Liver (tissue), 3 donors: Measurements from ENCODE around the gene CKAP5.

ENCODE experiments used
- EGR1 ChIP-seq, 2 donors: IDR thresholded peaks; 2 replicates each; pipeline ENCODE4 v1.6.1; 2016 to 2018; ENCODE audit warnings: antibody characterized with exemption in 2 of 2, low read depth in 2 of 2
- TF ChIP-seq, protein P1 (sequence below): fragments of 150-350 bp; IDR thresholded peaks from 2 replicates; pipeline ENCODE4 v1.5.1; 2017; ENCODE audit warnings: improper control_type of control experiment, low read depth, low read length; ENCODE audit not compliant: missing input control
- TF ChIP-seq, protein P2 (sequence below): IDR thresholded peaks from 2 replicates; pipeline ENCODE4 v1.6.1; 2016; ENCODE audit warnings: antibody characterized with exemption
- donor health status: healthy.
- donor health status: healthy.

DNA sequence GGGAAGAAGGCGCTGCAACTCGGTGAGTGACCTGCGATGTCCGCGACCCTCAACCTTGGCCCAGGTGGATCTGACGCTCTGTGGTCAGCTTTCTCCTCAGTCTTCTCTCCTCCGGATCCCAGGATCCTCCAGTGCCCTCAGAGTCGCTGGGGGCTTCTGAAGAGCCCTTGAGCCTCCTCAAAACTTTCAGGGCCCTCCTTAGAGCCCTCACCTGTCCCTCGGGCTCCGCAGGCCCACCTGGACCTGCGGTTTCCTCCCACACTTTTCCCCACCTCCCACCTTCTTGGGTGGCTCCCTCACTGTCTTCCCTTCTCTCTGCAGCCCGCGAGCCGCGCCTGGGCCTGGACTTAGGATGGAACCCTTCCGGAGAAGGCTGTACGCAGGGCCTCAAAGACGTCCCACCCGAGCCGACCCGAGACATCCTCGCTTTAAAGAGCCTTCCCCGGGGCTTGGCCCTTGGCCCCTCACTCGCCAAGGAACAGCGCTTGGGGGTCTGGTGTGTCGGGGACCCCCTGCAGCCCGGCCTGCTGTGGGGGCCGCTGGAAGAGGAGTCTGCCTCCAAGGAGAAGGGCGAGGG lies 144.9 kb downstream of the CKAP5 start:
- TF ChIP-seq, protein P1, sequence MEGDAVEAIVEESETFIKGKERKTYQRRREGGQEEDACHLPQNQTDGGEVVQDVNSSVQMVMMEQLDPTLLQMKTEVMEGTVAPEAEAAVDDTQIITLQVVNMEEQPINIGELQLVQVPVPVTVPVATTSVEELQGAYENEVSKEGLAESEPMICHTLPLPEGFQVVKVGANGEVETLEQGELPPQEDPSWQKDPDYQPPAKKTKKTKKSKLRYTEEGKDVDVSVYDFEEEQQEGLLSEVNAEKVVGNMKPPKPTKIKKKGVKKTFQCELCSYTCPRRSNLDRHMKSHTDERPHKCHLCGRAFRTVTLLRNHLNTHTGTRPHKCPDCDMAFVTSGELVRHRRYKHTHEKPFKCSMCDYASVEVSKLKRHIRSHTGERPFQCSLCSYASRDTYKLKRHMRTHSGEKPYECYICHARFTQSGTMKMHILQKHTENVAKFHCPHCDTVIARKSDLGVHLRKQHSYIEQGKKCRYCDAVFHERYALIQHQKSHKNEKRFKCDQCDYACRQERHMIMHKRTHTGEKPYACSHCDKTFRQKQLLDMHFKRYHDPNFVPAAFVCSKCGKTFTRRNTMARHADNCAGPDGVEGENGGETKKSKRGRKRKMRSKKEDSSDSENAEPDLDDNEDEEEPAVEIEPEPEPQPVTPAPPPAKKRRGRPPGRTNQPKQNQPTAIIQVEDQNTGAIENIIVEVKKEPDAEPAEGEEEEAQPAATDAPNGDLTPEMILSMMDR = no peak
- no peak for TF ChIP-seq EGR1 (IDR thresholded peaks at IDR 0.05; ENCODE audit: low read depth in 2 of 2)
- TF ChIP-seq, protein P2, sequence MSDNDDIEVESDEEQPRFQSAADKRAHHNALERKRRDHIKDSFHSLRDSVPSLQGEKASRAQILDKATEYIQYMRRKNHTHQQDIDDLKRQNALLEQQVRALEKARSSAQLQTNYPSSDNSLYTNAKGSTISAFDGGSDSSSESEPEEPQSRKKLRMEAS = no peak
